ENCODE results near the gene SERPINA7. TPM values are rescaled to one million over a fixed set of nuclear protein-coding genes. Genes with fewer than 3 reads are reported as not detected.

SERPINA7 gene
- total RNA-seq, 4 donors from 2014 or later, result not detected

DNA sequence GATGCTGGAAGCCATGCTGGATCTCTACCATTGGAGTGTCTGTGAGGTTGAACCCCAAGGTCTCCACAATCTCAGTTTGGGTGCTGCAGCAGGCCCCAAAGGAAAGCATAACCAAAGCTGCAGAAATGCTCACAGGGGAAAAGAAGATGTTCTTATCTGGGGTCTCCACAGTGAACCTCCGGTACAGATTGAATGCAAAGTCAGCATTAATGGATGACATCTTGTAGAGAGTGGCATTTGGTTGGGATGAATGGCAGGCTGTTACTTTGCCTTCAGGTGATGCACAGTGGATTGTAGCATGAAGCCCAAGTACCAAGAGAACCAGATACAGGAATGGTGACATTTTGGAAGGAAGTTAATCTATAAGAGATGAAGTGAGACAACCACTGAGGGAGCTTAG lies 1.8 kb downstream of the SERPINA7 start:
- TF ChIP-seq, protein P1, sequence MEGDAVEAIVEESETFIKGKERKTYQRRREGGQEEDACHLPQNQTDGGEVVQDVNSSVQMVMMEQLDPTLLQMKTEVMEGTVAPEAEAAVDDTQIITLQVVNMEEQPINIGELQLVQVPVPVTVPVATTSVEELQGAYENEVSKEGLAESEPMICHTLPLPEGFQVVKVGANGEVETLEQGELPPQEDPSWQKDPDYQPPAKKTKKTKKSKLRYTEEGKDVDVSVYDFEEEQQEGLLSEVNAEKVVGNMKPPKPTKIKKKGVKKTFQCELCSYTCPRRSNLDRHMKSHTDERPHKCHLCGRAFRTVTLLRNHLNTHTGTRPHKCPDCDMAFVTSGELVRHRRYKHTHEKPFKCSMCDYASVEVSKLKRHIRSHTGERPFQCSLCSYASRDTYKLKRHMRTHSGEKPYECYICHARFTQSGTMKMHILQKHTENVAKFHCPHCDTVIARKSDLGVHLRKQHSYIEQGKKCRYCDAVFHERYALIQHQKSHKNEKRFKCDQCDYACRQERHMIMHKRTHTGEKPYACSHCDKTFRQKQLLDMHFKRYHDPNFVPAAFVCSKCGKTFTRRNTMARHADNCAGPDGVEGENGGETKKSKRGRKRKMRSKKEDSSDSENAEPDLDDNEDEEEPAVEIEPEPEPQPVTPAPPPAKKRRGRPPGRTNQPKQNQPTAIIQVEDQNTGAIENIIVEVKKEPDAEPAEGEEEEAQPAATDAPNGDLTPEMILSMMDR (IDR thresholded peaks at IDR 0.05; ENCODE audit: low read depth), result no peak

GRCh38 chrX:106035064-106035463 lies 3.5 kb downstream of the SERPINA7 start:
- TF ChIP-seq, protein P1 (IDR thresholded peaks at IDR 0.05; ENCODE audit: low read depth), result no peak

DNA sequence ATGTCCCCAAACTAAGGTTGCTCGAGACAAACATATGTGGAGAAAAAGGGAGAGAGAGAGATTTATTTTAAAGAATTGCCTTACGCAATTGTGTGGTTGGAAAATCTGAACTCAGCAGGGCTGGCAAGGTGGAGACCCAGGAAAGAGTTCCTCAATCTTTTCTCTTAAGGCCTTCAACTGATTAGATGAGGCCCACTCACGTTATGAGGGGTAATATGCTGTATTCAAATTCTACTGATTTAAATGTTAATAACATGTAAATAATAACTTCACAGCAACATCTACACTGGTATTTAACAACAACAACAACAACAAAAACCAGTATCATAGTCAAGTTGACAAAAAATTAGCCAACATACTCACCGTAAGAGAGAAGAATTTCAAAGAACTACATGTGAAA lies 14.6 kb downstream of the SERPINA7 start:
- TF ChIP-seq, protein P1 (IDR thresholded peaks at IDR 0.05; ENCODE audit: low read depth), result no peak

DNA sequence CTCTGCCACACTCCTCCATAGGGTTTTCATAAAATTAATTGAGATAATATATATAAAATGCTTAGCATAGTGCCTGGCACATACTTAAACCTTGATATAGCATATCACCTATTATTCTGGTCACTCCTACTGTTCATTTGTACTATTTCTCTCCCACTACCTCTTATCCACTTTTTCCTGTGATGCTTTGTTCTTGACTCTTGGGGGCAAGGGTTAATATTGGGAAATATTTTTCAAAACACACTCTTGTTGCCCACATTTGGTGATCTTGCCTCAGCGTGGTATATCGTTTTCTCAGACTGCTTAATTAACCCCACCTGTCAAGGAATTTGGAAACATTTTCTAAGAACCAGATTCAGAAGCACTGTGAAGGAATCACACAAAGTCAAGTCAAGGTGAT lies 16.3 kb downstream of the SERPINA7 start:
- TF ChIP-seq, protein P1 (IDR thresholded peaks at IDR 0.05; ENCODE audit: low read depth), result no peak

GRCh38 chrX:106014119-106014775 lies 24.3 kb downstream of the SERPINA7 start:
- TF ChIP-seq, protein P1 (IDR thresholded peaks at IDR 0.05; ENCODE audit: low read depth), result no peak

- TF ChIP-seq, protein P1 (IDR thresholded peaks at IDR 0.05; ENCODE audit: low read depth), result no peak
Observed at GRCh38 chrX:106009145-106009544, 29.4 kb downstream of the SERPINA7 start.

DNA sequence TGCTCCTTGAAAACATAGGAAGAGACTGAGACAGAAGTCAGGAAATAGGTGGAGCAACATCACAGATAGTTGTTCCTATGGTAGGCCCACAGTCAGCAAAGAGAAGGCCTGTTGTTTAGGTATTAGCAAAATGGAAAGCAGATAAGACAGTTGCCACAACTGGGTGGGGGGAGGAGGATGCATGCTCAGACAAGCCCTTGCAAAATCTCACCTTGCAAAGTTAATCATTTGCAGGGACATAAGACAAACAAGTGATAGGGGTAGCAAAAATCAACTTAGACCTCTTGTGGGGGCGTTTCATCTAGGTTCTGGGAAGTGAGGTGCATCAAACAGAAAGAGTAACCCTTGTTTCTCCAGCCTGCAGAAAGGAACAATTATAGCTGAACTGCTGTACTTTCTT lies 30.7 kb downstream of the SERPINA7 start:
- TF ChIP-seq, protein P1 (IDR thresholded peaks at IDR 0.05; ENCODE audit: low read depth), result no peak

Data from subcutaneous adipose tissue (tissue), 4 donors.